ENCODE results near the gene ZDHHC5.
"Not testable (repeated sequence)": the region's sequence is repeated elsewhere in the genome, so short reads cannot be mapped to it uniquely, and the experiment has no call there.

ZDHHC5 gene

DNA sequence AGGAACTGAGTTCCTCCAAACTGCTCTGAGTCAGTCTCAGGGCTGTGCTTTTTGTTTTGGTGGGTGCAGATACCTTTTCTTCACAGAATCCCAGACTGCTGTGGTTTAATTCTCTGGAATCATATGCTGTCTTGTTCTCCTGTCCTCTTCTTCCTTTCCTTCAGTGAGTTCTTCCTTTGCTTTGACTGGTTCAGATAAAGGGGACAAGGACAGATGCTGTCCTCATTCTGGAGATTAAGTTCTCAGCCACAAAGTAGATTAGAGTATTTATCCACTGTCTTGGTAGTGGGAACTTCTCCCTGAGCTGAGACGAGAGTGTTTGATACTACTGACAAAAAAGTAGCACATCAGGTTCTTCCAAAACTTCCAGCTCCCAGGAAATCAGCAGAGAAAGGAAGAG lies 13.3 kb downstream of the ZDHHC5 start:
- H3K23ac ChIP-seq (ENCODE audit: low read length in 2 of 2) = no peak overlapping the region
- peaks cover 25% of the 10 kb centered on the region for H3K79me1 ChIP-seq (replicated peaks; ENCODE audit: low read length, poor library complexity, severe bottlenecking)
- H3K9ac ChIP-seq (ENCODE audit: low read length) = no peak overlapping the region
- H3K4ac ChIP-seq (ENCODE audit: low read depth in 1 of 2, low read length in 2 of 2) = no peak overlapping the region
- no peak for DNase-seq
- H2BK12ac ChIP-seq (ENCODE audit: low read length in 2 of 2) = no peak overlapping the region
- H3K4me2 ChIP-seq (ENCODE audit: low read length, poor library complexity, severe bottlenecking) = no peak overlapping the region
- H3K4me1 ChIP-seq (ENCODE audit: control insufficient read depth, insufficient read depth, low read depth, low read length) = peaks cover 3% of the 10 kb centered on the region
- no peak overlapping the region for H2BK5ac ChIP-seq (ENCODE audit: low read depth, low read length, poor library complexity, severe bottlenecking)
- no peak overlapping the region for H4K91ac ChIP-seq (ENCODE audit: low read length)
- H3K4me3 ChIP-seq (ENCODE audit: insufficient read depth in 1 of 2, low read depth in 1 of 2, low read length in 2 of 2) = no peak overlapping the region
- no peak overlapping the region for H2AFZ ChIP-seq (ENCODE audit: low read depth, low read length)
- no peak overlapping the region for H2BK120ac ChIP-seq (ENCODE audit: low read depth, low read length)
- no peaks in the 10 kb centered on the region for H3K9me3 ChIP-seq (ENCODE audit: control insufficient read depth, low read length)
- no peak overlapping the region for H2AK5ac ChIP-seq (ENCODE audit: low read length, severe bottlenecking)
- no peak overlapping the region for H3K18ac ChIP-seq (ENCODE audit: low read depth in 1 of 2, low read length in 2 of 2)
- no peak overlapping the region for H3K14ac ChIP-seq (ENCODE audit: low read length in 2 of 2)
- H3K27ac ChIP-seq (ENCODE audit: low read length, poor library complexity, severe bottlenecking) = no peak overlapping the region
- WGBS = 77% methylated on average over 1 of the region's 1 CpG
- no peaks in the 10 kb centered on the region for H3K27me3 ChIP-seq (ENCODE audit: control insufficient read depth in 1 of 2, insufficient read depth in 1 of 2, low read length in 2 of 2)
- no peak overlapping the region for H2BK15ac ChIP-seq (ENCODE audit: low read depth, poor library complexity, severe bottlenecking)
- H4K8ac ChIP-seq (ENCODE audit: low read length) = no peak overlapping the region
- H3K36me3 ChIP-seq (ENCODE audit: control insufficient read depth in 1 of 2, insufficient read depth in 2 of 2, low read depth in 1 of 2, low read length in 2 of 2) = peaks cover 32 to 64% of the 10 kb centered on the region in 2 experiments

DNA sequence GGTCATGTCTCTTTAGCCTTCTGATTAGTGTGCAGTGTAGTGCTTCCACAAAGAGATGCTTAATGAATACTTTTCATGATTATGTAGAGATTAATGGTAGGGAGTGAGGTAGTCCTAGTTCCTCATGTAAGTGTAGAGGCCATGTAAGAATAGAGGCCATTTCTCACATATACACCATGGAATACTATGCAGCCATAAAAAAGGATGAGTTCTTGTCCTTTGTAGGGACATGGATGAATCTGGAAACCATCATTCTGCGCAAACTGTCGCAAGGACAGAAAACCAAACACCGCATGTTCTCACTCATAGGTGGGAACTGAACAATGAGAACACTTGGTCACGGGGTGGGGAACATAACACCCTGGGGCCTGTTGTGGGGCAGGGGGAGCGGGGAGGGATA lies 22.6 kb downstream of the ZDHHC5 start:
- H4K91ac ChIP-seq (ENCODE audit: low read length); H2AK5ac ChIP-seq (ENCODE audit: low read length, severe bottlenecking); H3K9me3 ChIP-seq (ENCODE audit: control insufficient read depth, low read length); H3K14ac ChIP-seq (ENCODE audit: low read length in 2 of 2); H2AFZ ChIP-seq (ENCODE audit: low read depth, low read length); H2BK12ac ChIP-seq (ENCODE audit: low read length in 2 of 2); H3K27me3 ChIP-seq (ENCODE audit: control insufficient read depth in 1 of 2, insufficient read depth in 1 of 2, low read length in 2 of 2); H3K23ac ChIP-seq (ENCODE audit: low read length in 2 of 2); H3K4me3 ChIP-seq (ENCODE audit: insufficient read depth in 1 of 2, low read depth in 1 of 2, low read length in 2 of 2); DNase-seq; H2BK5ac ChIP-seq (ENCODE audit: low read depth, low read length, poor library complexity, severe bottlenecking); H3K4me2 ChIP-seq (ENCODE audit: low read length, poor library complexity, severe bottlenecking); H3K4ac ChIP-seq (ENCODE audit: low read depth in 1 of 2, low read length in 2 of 2); H3K4me1 ChIP-seq (ENCODE audit: control insufficient read depth, insufficient read depth, low read depth, low read length); H3K27ac ChIP-seq (ENCODE audit: low read length, poor library complexity, severe bottlenecking); H2BK120ac ChIP-seq (ENCODE audit: low read depth, low read length); H4K8ac ChIP-seq (ENCODE audit: low read length); H3K18ac ChIP-seq (ENCODE audit: low read depth in 1 of 2, low read length in 2 of 2); H2BK15ac ChIP-seq (ENCODE audit: low read depth, poor library complexity, severe bottlenecking); H3K9ac ChIP-seq (ENCODE audit: low read length): not testable (repeated sequence)
- 96% methylated on average over 4 of the region's 5 CpGs for WGBS
- H3K79me1 ChIP-seq (replicated peaks; ENCODE audit: low read length, poor library complexity, severe bottlenecking) = peaks cover 29% of the 10 kb centered on the region
- peaks cover 70 to 81% of the 10 kb centered on the region in 2 experiments for H3K36me3 ChIP-seq (ENCODE audit: control insufficient read depth in 1 of 2, insufficient read depth in 2 of 2, low read depth in 1 of 2, low read length in 2 of 2)

DNA sequence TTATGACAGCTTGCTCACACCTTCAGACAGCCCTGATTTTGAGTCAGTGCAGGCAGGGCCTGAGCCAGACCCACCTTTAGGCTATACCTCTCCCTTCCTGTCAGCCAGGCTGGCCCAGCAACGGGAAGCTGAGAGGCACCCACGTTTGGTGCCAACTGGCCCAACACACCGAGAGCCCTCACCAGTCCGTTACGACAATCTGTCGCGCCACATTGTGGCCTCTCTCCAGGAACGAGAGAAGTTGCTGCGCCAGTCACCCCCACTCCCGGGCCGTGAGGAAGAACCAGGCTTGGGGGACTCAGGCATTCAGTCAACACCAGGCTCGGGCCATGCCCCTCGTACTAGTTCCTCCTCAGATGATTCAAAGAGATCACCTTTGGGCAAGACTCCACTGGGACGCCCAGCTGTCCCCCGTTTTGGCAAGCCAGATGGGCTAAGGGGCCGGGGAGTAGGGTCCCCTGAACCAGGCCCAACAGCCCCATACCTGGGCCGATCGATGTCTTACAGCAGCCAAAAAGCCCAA lies 31.0 kb downstream of the ZDHHC5 start:
- Histone ChIP-seq H3K36me3 (ENCODE audit: control insufficient read depth in 1 of 2, insufficient read depth in 2 of 2, low read depth in 1 of 2, low read length in 2 of 2) (peaks cover 70 to 83% of the 10 kb centered on the region in 2 experiments), H3K27me3 (ENCODE audit: control insufficient read depth in 1 of 2, insufficient read depth in 1 of 2, low read length in 2 of 2) (no peaks in the 10 kb centered on the region), H3K4ac (ENCODE audit: low read depth in 1 of 2, low read length in 2 of 2) (no peak overlapping the region), H2BK12ac (ENCODE audit: low read length in 2 of 2) (no peak overlapping the region), H2AFZ (ENCODE audit: low read depth, low read length) (no peak overlapping the region), H4K91ac (ENCODE audit: low read length) (no peak overlapping the region), H3K4me2 (ENCODE audit: low read length, poor library complexity, severe bottlenecking) (no peak overlapping the region), H4K8ac (ENCODE audit: low read length) (no peak overlapping the region), H2BK120ac (ENCODE audit: low read depth, low read length) (no peak overlapping the region), H3K4me3 (ENCODE audit: insufficient read depth in 1 of 2, low read depth in 1 of 2, low read length in 2 of 2) (no peak overlapping the region), H2BK5ac (ENCODE audit: low read depth, low read length, poor library complexity, severe bottlenecking) (no peak overlapping the region), H3K27ac (ENCODE audit: low read length, poor library complexity, severe bottlenecking) (no peak overlapping the region), H2AK5ac (ENCODE audit: low read length, severe bottlenecking) (no peak overlapping the region), H2BK15ac (ENCODE audit: low read depth, poor library complexity, severe bottlenecking) (no peak overlapping the region), H3K23ac (ENCODE audit: low read length in 2 of 2) (no peak overlapping the region), H3K4me1 (ENCODE audit: control insufficient read depth, insufficient read depth, low read depth, low read length) (no peaks in the 10 kb centered on the region), H3K18ac (ENCODE audit: low read depth in 1 of 2, low read length in 2 of 2) (no peak overlapping the region), H3K9ac (ENCODE audit: low read length) (no peak overlapping the region), H3K79me1 (replicated peaks; ENCODE audit: low read length, poor library complexity, severe bottlenecking) (peaks cover 30% of the 10 kb centered on the region), H3K9me3 (ENCODE audit: control insufficient read depth, low read length) (no peaks in the 10 kb centered on the region), H3K14ac (ENCODE audit: low read length in 2 of 2) (no peak overlapping the region)
- WGBS = 97% methylated on average over 18 of the region's 18 CpGs
- DNase-seq = no peak

DNA sequence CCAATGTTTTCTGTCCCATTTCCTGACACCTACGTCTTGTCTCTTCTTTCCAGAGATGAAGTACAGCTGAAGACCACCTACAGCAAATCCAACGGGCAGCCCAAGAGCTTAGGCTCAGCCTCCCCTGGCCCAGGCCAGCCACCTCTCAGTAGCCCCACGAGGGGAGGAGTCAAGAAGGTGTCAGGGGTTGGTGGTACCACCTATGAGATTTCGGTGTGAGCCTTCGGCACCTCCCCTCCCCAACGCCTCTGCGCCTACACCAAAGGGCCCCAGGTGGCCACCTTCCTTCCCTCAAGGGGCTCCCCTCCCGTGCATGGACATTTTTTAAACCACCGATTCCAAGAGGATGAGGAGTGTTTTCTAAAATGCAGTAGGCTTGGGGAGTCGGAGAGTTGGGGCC lies 31.9 kb downstream of the ZDHHC5 start:
- Histone ChIP-seq H3K36me3 (ENCODE audit: control insufficient read depth in 1 of 2, insufficient read depth in 2 of 2, low read depth in 1 of 2, low read length in 2 of 2) (peaks cover 66 to 83% of the 10 kb centered on the region in 2 experiments), H2BK5ac (ENCODE audit: low read depth, low read length, poor library complexity, severe bottlenecking) (no peak overlapping the region), H3K14ac (ENCODE audit: low read length in 2 of 2) (no peak overlapping the region), H4K91ac (ENCODE audit: low read length) (no peak overlapping the region), H2AK5ac (ENCODE audit: low read length, severe bottlenecking) (no peak overlapping the region), H3K9me3 (ENCODE audit: control insufficient read depth, low read length) (no peaks in the 10 kb centered on the region), H2BK12ac (ENCODE audit: low read length in 2 of 2) (no peak overlapping the region), H3K79me1 (replicated peaks; ENCODE audit: low read length, poor library complexity, severe bottlenecking) (peaks cover 31% of the 10 kb centered on the region), H3K18ac (ENCODE audit: low read depth in 1 of 2, low read length in 2 of 2) (no peak overlapping the region), H2BK15ac (ENCODE audit: low read depth, poor library complexity, severe bottlenecking) (no peak overlapping the region), H2BK120ac (ENCODE audit: low read depth, low read length) (no peak overlapping the region), H3K9ac (ENCODE audit: low read length) (no peak overlapping the region), H3K4me2 (ENCODE audit: low read length, poor library complexity, severe bottlenecking) (no peak overlapping the region), H3K4me3 (ENCODE audit: insufficient read depth in 1 of 2, low read depth in 1 of 2, low read length in 2 of 2) (no peak overlapping the region), H2AFZ (ENCODE audit: low read depth, low read length) (no peak overlapping the region), H3K4me1 (ENCODE audit: control insufficient read depth, insufficient read depth, low read depth, low read length) (no peaks in the 10 kb centered on the region), H3K23ac (ENCODE audit: low read length in 2 of 2) (no peak overlapping the region), H3K27ac (ENCODE audit: low read length, poor library complexity, severe bottlenecking) (no peak overlapping the region), H3K4ac (ENCODE audit: low read depth in 1 of 2, low read length in 2 of 2) (no peak overlapping the region), H4K8ac (ENCODE audit: low read length) (no peak overlapping the region), H3K27me3 (ENCODE audit: control insufficient read depth in 1 of 2, insufficient read depth in 1 of 2, low read length in 2 of 2) (no peaks in the 10 kb centered on the region)
- DNase-seq = no peak
- 99% methylated on average over 10 of the region's 10 CpGs for WGBS
